Activated CD4-positive, alpha-beta T cell treated with anti-CD3 and anti-CD28 coated beads for 24 hours (primary cell): ENCODE data around the gene C19orf38.

ENCODE experiments used
- DNase-seq, 2 donors: peaks; one replicate each; pipeline ENCODE4 v3.0.0-alpha.2; 2020; ENCODE audit warnings: low read depth in 2 of 2

The C19orf38 gene

DNA sequence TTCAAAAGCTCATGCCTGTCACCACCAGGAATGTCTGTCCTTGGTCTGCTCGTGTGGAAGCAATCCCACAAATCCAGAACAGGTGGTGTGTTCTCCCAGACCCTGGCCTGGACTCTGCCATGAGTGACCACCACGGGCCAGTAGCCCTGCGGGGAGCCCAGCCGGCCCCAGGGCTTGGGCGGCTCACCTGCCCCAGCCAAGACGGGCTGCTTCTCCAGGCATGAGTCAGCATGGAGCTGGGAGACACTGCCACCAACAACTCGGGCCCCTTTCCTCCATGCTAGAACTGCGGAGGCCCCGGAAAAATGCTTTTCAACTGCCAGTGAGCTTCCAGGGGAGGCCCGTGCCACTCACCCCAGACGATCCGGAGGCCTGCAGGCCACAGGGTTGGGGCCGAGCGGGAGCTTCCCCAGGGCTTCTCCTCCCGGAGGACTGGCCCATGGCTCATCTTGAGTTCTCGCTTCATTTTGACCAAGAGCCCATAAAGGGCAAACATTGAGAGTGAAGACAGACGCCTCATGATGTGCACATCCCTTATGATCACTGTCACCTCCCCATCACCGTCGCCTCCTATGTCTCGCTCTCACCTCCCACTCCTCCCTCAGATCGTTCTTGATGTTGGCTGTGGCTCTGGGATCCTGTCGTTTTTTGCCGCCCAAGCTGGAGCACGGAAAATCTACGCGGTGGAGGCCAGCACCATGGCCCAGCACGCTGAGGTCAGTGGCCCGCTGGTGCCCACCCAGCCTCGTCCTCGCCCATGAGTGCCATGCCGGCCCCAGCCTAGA lies 63.6 kb downstream of the C19orf38 start:
- DNase-seq = no peak

DNA sequence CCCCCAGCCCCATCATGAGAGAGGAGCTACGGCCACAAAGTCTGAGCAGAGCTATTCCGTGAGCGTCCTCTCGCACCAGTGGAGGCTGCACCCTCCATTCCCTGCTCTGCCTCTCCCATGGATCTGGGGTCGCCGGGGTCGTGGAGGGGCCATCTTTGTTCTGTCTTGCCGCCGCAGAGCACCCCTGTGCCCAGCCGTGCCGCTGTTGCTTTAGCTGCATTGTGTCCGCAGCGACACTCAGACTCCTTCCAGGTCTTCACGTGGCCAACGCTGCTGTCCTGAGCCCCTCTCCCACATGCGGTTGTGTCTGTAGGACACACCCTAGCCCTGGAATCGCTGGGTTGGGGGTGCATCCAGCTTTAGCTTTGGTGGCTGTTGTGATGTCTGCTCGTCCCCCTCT lies 64.4 kb downstream of the C19orf38 start:
- no peak for DNase-seq

DNA sequence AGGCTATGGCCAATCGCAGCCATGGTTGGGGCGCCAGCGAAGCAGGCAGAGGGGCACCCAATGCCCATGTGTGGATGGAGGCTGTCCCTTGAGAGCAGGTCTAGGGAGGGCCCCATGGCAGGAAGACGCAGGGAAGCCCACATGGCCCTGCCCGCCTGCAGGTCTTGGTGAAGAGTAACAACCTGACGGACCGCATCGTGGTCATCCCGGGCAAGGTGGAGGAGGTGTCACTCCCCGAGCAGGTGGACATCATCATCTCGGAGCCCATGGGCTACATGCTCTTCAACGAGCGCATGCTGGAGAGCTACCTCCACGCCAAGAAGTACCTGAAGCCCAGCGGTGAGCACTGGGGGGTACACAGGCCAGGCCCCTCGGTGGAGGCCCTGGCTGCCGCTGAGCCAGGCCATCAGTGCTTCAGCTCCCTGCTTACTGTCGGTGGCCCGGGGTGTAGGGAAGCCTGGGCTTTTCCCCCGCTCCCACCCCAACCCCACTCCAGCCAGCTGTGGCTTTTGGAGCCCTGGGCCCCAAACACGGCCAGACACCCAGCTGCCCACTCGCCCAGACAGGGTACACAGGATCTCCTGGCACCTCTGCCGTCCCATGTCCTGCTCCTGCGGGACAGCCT lies 65.6 kb downstream of the C19orf38 start:
- DNase-seq = no peak

DNA sequence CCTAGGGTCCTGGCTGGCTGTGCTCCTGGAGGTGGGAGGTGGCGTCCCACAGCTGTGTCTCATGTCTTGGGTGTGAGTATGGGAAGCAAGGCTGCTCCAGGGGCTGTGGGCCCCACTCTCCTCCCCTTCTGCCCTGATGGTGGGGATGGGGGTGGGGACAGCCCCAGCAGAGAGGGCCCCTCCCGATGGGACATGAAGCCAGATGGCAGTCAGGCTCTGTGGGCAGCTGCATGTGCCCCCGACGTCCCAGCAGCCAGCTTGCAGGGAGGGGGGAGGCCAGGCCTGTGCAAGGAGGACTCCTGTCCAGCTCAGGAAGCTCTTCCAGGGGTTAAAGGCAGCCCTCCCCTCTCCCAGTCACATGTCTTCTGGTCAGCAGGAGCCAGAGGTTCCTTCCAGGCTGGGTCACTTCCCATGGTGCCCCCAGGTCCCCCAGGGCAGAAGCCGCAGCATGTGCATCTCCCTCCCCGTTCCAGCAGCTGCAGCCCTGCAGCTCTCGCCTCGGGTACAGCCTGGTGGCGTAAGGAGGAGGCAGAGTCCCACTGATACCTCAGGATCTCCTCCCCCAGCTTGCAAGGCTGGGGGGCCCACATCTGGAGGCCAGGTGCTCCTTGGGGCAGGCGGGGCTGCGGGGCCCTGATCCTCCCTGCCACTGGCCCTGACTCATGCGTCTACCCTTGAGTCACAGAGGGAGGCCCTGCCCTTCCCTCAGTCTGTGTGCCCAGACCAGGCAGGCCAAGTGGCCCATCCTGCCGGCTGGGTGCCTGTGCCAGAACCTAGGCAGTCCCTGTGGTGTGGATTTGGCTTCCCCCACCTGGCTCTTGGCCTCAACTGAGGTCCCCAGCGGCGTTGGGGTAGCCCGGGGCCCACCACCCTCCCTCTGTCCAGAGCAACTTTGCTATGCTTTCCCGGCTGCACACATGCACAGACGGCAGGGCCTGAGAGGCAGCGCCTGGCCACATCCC lies 67.2 kb downstream of the C19orf38 start:
- DNase-seq = no peak

DNA sequence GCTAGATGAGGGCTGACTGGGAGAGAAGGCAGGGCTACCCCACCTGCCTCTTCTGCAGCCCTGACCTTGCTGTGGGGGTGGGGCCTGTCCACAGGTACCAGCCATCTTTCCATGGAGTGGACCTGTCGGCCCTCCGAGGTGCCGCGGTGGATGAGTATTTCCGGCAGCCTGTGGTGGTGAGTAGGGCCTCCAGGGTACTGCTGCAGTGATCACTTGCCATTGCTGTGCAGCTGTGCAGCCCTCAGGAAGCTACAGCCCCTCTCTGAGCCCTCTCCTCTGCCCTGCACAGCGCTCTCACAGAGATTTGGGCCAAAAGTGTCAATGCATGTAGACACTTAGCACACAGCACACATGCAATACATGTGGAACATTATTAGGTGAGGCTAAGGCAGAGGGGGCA lies 68.4 kb downstream of the C19orf38 start:
- DNase-seq = no peak

DNA sequence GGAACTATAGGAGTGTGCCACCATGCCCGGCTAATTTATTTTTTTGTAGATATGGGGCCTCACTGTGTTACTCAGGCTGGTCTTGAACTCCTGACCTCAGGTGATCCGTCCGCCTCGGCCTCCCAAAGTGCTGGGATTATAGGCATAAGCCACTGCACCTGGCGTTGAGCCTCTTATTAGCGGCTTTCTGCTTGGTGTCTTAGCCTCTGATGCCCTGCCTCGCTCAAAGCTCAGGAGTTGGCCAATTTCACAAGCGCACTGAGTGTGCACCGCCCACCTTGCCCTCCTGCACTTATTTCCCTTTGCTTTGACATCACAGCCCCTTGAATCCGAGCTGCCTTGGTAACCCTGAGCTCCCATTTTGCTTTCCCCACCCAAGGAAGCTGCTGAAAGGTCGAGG lies 70.1 kb downstream of the C19orf38 start:
- no peak for DNase-seq
